ENCODE results near the gene PRPS1. TPM values are rescaled to one million over a fixed set of nuclear protein-coding genes. Genes with fewer than 3 reads are reported as not detected.
A peak's percentile ranks its signal among the peaks of the same experiment; 100 is the strongest.
"Not testable (repeated sequence)": the region's sequence is repeated elsewhere in the genome, so short reads cannot be mapped to it uniquely, and the experiment has no call there.

PRPS1 gene
- total RNA-seq, 1 experiment from 2014 or later: 37.8 TPM

DNA sequence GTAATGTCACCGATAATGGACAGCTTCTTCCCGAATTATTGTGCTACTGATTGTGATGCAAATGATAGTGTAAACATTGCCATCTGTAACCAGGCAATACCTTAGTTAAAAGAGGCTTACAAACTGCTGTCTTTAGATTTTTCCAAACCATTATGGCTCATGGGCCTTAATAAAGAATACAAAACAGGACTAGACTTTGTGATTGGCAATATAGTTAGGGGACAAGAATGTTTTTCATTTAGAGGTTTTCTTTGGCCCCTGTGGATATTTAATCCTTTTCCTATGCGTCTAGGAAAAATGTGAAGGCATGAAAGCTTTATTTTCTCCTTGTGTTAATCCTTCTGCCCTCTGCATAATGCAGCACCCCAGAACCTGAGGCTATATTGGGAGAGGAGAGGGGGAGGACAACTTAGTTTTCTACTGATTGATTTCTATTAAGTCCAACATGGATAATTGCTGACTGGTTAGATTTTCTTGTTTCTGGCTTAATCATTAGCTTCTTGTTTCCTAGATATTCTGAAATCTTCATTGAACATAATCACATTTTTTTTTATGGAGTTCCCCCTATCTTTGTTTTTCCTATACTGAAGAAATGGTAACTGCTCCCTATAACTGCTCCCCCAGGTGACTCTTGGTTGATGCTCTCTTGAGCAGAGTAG is 1.9 kb downstream of the PRPS1 start:
- no peak for DNase-seq (ENCODE audit: low spot score)

DNA sequence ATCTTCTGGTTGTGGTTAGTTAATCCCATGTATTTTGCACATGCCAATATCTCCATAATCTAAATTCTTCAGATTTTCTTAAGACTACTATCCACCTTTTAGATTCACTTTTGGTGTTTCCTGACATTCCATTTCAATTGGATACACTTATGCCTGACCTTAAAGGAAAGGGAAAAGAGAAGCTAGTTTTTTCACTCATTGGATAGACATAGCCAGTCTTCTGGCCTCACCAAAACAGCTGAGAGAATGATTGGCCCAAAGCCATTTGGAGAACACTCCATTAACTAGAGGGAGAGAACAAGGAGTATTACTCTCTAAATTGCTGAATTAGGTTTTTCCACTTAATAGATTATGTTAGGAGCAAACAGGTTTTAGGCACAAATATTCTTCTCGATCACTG is 4.0 kb downstream of the PRPS1 start:
- no peak for DNase-seq (ENCODE audit: low spot score)

DNA sequence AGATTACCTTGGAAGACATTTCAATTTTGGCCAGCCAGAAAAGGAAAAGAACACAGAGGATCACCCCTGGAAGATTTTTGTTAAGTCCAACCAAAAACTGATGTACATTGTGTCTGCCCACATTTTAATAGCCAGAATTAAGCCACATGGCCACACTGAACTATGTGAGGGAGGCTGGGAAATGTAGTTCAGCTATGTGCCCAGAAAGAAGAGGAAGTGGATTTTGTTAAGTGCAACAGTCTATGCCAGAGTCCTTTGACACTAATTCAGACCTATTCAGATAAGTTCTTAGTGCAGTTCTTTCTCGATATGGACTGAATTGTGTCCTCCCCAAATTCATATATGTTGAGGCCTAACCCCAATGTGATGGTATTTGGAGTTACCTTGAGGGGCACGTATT is 18.4 kb downstream of the PRPS1 start:
- DNase-seq (ENCODE audit: low spot score): no peak

DNA sequence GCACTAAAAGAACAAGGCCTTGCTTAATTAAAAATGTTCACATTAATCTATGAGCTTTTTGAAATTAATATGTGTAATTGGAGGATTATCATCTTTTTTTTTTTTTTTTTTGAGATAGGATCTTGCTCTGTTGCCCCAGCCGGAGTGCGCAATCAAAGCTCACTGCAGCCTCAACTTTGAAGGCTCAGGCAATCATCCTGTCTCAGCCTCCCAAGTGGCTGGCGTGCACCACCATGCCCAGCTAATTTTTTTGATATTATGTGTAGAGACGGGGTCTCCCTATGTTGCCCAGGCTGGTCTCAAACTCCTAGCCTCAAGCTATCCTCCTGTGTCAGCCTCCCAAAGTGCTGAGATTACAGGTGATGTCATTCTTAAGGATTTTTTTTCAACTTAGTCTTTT is 20.0 kb downstream of the PRPS1 start:
- no peak for DNase-seq (ENCODE audit: low spot score)

DNA sequence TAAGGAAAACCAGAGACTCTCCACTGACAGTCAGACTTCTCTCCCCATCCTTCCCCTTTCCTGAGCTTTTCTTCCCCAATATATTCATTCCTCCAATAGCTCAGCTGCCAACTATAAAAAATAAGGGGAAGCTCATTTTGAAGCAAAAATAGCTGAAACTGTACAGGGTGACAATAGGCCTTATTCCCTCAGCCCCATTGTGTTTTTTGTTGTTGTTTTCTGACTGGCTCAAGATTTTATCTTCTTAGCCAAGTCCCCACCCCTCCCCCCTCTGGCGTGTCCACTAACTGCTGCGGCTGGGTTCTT is 26.2 kb downstream of the PRPS1 start:
- no peak for DNase-seq (ENCODE audit: low spot score)

- peak; percentile 22 for DNase-seq (ENCODE audit: low spot score)
These were observed 26.8 kb downstream of the PRPS1 start for GRCh38 chrX:107654872-107655761.

DNA sequence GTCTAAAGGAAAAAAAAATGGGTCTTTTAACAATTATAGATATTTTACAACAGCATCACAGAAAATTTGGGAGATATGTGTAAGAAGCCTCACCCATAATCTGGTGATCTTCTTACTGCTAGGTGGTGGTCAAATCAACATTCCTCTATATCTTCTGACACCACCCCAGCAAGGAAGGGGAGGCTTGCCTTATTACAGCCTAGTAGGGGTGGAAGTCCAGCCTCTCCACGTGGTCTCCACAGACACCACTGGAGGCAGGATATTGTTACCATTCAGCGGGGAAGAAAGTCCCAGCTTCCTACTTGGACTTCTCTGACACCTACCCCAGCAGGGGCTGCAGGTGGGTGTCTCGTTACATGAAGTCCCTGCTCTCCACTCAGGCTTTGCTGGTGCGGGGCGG is 28.7 kb downstream of the PRPS1 start:
- no peak for DNase-seq (ENCODE audit: low spot score)

DNA sequence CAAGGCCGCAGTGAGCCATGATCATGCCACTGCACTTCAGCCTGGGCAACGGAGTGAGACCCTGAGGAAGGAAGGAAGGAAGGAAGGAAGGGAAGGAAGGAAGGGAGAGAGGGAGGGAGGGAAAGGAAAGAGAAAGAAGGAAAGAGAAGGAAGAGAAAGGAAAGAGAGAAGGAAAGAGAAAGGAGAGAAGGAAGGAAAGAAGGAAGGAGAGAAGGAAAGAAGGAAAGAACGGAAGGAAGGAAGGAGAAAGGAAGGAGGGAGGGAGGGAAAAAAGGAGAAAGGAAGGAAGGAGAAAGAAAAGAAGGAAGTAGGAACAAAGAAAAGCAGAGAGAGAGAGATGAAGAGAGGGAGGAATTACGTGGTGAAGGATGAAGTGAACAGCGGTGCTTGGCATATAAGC is 30.4 kb downstream of the PRPS1 start:
- DNase-seq (ENCODE audit: low spot score): no peak

- DNase-seq (ENCODE audit: low spot score): no peak
These were observed 31.0 kb downstream of the PRPS1 start for GRCh38 chrX:107659286-107659685.

- peak; percentile 71 for DNase-seq (ENCODE audit: low spot score)
These were observed 31.5 kb downstream of the PRPS1 start for GRCh38 chrX:107659768-107660167.

- DNase-seq (ENCODE audit: low spot score): no peak
These were observed 33.8 kb downstream of the PRPS1 start for GRCh38 chrX:107662145-107662544.

- DNase-seq (ENCODE audit: low spot score): no peak
These were observed 34.5 kb downstream of the PRPS1 start for GRCh38 chrX:107662824-107663223.

DNA sequence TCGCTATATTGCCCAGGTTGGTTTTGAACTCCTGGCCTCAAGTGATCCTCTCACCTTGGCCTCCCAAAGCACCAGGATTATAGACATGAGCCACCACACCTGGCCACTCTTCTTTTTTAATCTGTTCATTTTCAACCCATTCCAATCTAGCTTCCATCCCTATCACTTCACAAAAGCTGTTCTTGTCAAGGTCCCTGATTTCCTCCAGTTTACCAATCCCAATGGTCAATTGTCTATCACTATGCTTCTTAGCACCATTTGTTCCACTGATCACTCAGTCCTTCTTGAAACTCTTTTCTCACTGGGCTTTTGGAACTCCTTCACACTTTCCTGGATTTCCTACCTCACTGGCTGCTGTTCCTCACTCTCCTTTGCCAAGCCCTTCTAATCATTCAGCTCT is 38.6 kb downstream of the PRPS1 start:
- DNase-seq (ENCODE audit: low spot score): no peak

DNA sequence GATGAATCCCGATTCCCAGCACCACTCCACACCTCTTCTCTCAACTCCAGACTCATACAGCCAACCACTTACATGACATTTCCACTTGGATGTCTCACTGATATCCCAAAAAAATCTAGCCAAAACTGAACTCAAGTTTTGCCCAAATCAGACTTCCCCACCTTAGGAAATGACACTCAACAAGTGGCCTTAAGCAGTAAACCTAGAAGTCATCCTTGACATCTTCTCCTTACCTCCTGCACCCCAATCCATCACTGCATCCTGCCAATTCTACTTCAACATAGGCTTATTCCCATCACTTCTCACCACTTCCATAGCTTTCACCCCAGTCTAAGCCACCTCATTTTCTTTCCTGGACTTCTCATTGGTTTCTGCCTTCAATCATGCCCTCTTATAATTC is 39.1 kb downstream of the PRPS1 start:
- no peak for DNase-seq (ENCODE audit: low spot score)

- DNase-seq (ENCODE audit: low spot score): not testable (repeated sequence)
These were observed 40.4 kb downstream of the PRPS1 start for GRCh38 chrX:107668710-107669109.

DNA sequence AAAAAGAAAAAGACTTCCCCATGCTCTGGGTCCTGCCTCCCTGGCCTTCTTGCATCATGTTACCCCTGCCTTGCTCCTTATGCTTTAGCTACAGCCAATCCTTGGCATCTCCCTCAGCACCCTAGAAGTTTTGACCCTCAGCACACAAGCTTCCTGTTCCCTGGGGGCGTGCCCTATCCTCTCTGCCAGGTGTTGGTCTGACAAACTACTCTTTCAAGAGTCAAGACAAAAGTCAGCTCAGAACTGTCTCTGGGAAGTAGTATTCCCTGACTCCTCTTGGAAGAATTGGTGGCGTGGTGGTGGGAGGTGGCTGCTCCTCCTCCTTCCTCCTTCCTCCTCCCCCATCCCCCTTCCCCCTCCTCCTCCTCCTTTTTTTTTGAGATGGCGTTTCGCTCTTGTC is 41.0 kb downstream of the PRPS1 start:
- DNase-seq (ENCODE audit: low spot score): no peak

- no peak for DNase-seq (ENCODE audit: low spot score)
These were observed 41.7 kb downstream of the PRPS1 start for GRCh38 chrX:107669885-107670628.

DNA sequence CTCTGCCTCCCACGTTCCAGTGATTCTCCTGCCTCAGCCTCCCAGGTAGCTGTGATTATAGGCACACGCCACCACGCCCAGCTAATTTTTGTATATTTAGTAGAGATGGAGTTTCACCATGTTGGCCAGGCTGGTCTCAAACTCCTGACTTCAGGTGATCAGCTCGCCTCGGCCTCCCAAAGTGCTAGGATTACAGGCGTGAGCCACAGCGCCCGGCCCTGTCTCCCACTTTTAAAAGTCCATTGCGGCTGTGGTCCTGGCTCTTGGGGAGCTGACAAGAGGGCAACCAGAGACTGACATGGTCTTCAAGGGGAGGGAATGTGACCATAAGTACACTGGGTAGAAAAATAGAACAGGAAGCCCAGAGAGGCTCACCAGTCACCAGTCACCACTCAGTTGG is 42.9 kb downstream of the PRPS1 start:
- DNase-seq (ENCODE audit: low spot score): not testable (repeated sequence)

GRCh38 chrX:107672955-107673378 is 44.7 kb downstream of the PRPS1 start:
- DNase-seq (ENCODE audit: low spot score): peak; percentile 84

DNA sequence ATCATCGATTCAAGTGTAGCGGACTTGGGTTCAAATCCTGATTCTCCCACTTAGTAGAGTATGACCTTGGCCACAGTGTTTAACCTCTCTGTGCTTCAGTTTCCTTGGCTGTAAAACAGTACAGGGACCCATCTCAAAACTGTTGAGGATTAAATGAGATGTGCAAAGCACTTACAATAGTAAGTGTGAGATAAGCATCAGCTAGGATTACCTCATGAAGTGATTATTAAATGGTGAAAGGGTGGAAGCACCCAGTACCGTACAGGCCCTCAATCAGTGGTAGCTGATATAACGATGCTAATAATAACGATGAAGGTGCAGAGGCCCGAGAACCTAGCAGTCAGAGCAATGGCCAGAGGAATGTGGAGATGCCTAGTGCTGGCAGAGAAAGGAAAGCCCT is 45.1 kb downstream of the PRPS1 start:
- DNase-seq (ENCODE audit: low spot score): no peak

DNA sequence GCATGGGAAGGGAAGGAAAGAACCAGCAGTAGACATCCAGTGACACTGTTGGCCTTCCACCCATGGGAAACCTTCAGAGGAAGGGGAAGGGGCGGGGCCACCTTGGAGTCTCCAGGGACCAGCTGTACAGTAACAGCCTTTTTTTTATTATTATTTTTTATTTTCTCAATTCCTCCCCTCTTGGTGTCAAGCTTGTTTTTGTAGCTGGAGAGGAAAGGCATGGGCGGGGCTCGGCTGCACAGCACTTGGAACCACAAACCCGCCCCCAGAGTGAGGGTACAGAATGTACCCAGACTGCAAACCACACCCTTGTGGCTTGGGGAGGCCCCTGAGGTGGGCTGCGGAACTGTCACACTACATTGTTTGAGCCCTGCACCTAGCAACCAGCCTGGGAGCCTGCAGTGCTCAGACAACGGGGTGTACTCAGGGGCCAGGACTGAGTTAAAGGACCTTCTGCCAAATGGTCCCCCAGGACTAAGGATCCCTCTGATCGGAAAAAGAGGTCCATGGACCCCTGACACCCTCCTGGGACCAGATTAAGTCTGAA is 45.7 kb downstream of the PRPS1 start:
- DNase-seq (ENCODE audit: low spot score): peak; percentile 16
